HEK293 (cell line): ENCODE results near the gene CPXM2.

Source experiments
- CTCF ChIA-PET: fragments of 350-600 bp; formaldehyde crosslinking; extraction: SDS; loops from one replicate; lab custom pipeline; 2021; ENCODE audit warnings: antibody characterized with exemption; lab: Yijun Ruan, JAX
- POLR2A ChIA-PET: fragments of 300-600 bp; formaldehyde crosslinking; extraction: SDS; loops from one replicate; lab custom pipeline; 2020; ENCODE audit warnings: antibody characterized with exemption, inconsistent platforms; lab: Yijun Ruan, JAX
- H3K27ac ChIP-seq: fragments of 200-500 bp; sonication (Bioruptor generic); 2 replicates; pipeline ENCODE4 v1.5.1; 2014; ENCODE audit warnings: low read depth, low read length, control low read depth, inconsistent platforms; ENCODE audit errors: extremely low read depth
- H3K36me3 ChIP-seq, 2 experiments: fragments of 200-500 bp in 1 of 2; sonication (Bioruptor generic) in 1 of 2; 1 replicate in 1 of 2; 2 replicates in 1 of 2; pipeline ENCODE4 v1.5.1; 2014 to 2017; ENCODE audit warnings: inconsistent platforms in 2 of 2, low read length in 2 of 2; ENCODE audit not compliant: control insufficient read depth in 2 of 2, insufficient read depth in 1 of 2
- H3K4me1 ChIP-seq: fragments of 200-500 bp; sonication (Bioruptor generic); 2 replicates; pipeline ENCODE4 v1.5.1; 2014; ENCODE audit warnings: mild to moderate bottlenecking, low read length, inconsistent platforms; ENCODE audit not compliant: control insufficient read depth, insufficient read depth
- H3K4me3 ChIP-seq: 2 replicates; pipeline ENCODE4 v1.5.1; 2011; ENCODE audit warnings: low read depth, mild to moderate bottlenecking, control low read depth, low read length, moderate library complexity
- H3K9me3 ChIP-seq: fragments of 200-500 bp; sonication (Bioruptor generic); 2 replicates; pipeline ENCODE4 v1.5.1; 2014; ENCODE audit warnings: low read depth, low read length, inconsistent platforms; ENCODE audit not compliant: control insufficient read depth, insufficient read depth
- ELK4 ChIP-seq: IDR thresholded peaks from 2 replicates; pipeline ENCODE4 v1.6.1; 2011; ENCODE audit warnings: mild to moderate bottlenecking, low read depth, low read length, borderline replicate concordance
- PRDM4 ChIP-seq: fragments of 450-650 bp; formaldehyde crosslinking; IDR thresholded peaks from 2 replicates; pipeline ENCODE4 v1.5.1; 2017; ENCODE audit warnings: missing biosample characterization, missing genetic modification characterization
- SCRT1 ChIP-seq: fragments of 450-650 bp; formaldehyde crosslinking; IDR thresholded peaks from 2 replicates; pipeline ENCODE4 v1.5.1; 2016; ENCODE audit warnings: missing biosample characterization, missing genetic modification characterization, borderline replicate concordance
- SETDB1 ChIP-seq: IDR thresholded peaks from one replicate; pipeline ENCODE4 v1.6.1; 2017; ENCODE audit warnings: mild to moderate bottlenecking, low read length, moderate library complexity, mixed read lengths; ENCODE audit not compliant: insufficient read length
- TRIM28 ChIP-seq: IDR thresholded peaks from 2 replicates; pipeline ENCODE4 v1.6.1; 2011; ENCODE audit warnings: low read length, control low read depth, borderline replicate concordance
- ZBTB10 ChIP-seq: fragments of 450-650 bp; formaldehyde crosslinking; IDR thresholded peaks from 2 replicates; pipeline ENCODE4 v1.5.1; 2016; ENCODE audit warnings: missing biosample characterization, missing genetic modification characterization
- ZBTB17 ChIP-seq: fragments of 450-650 bp; formaldehyde crosslinking; IDR thresholded peaks from 2 replicates; pipeline ENCODE4 v1.5.1; 2016; ENCODE audit warnings: missing biosample characterization, missing genetic modification characterization
- ZNF10 ChIP-seq: fragments of 450-650 bp; formaldehyde crosslinking; IDR thresholded peaks from 2 replicates; pipeline ENCODE4 v1.5.1; 2017; ENCODE audit warnings: missing biosample characterization, missing genetic modification characterization
- ZNF155 ChIP-seq: fragments of 450-650 bp; formaldehyde crosslinking; IDR thresholded peaks from 2 replicates; pipeline ENCODE4 v1.5.1; 2016; ENCODE audit warnings: missing biosample characterization, missing genetic modification characterization
- ZNF184 ChIP-seq: fragments of 450-650 bp; IDR thresholded peaks from 2 replicates; pipeline ENCODE4 v1.5.1; 2018; ENCODE audit warnings: missing biosample characterization, mild to moderate bottlenecking, missing genetic modification characterization
- ZNF26 ChIP-seq: fragments of 450-650 bp; formaldehyde crosslinking; IDR thresholded peaks from 2 replicates; pipeline ENCODE4 v1.5.1; 2016; ENCODE audit warnings: missing biosample characterization, missing genetic modification characterization
- ZNF354C ChIP-seq: fragments of 450-650 bp; formaldehyde crosslinking; IDR thresholded peaks from 2 replicates; pipeline ENCODE4 v1.5.1; 2016; ENCODE audit warnings: missing biosample characterization, missing genetic modification characterization, low read depth, borderline replicate concordance
- ZNF48 ChIP-seq: fragments of 450-650 bp; formaldehyde crosslinking; IDR thresholded peaks from 2 replicates; pipeline ENCODE4 v1.5.1; 2016; ENCODE audit warnings: missing biosample characterization, missing genetic modification characterization
- ZNF530 ChIP-seq: fragments of 450-650 bp; formaldehyde crosslinking; IDR thresholded peaks from 2 replicates; pipeline ENCODE4 v1.5.1; 2016; ENCODE audit warnings: low read depth, missing biosample characterization, missing genetic modification characterization
- ZNF558 ChIP-seq: fragments of 450-650 bp; formaldehyde crosslinking; IDR thresholded peaks from 2 replicates; pipeline ENCODE4 v1.5.1; 2016; ENCODE audit warnings: missing biosample characterization, missing genetic modification characterization
- ZNF623 ChIP-seq: fragments of 450-650 bp; formaldehyde crosslinking; IDR thresholded peaks from 2 replicates; pipeline ENCODE4 v1.5.1; 2016; ENCODE audit warnings: missing biosample characterization, missing genetic modification characterization
- ZNF701 ChIP-seq: fragments of 450-650 bp; formaldehyde crosslinking; IDR thresholded peaks from 2 replicates; pipeline ENCODE4 v1.5.1; 2016; ENCODE audit warnings: missing biosample characterization, missing genetic modification characterization
- ZNF707 ChIP-seq: fragments of 450-650 bp; formaldehyde crosslinking; IDR thresholded peaks from 2 replicates; pipeline ENCODE4 v1.5.1; 2016; ENCODE audit warnings: missing biosample characterization, missing genetic modification characterization
- ZSCAN18 ChIP-seq: fragments of 450-650 bp; formaldehyde crosslinking; IDR thresholded peaks from 2 replicates; pipeline ENCODE4 v1.5.1; 2016; ENCODE audit warnings: missing biosample characterization, missing genetic modification characterization
- ZSCAN23 ChIP-seq: fragments of 450-650 bp; formaldehyde crosslinking; IDR thresholded peaks from 2 replicates; pipeline ENCODE4 v1.5.1; 2016; ENCODE audit warnings: missing biosample characterization, missing genetic modification characterization

The CPXM2 gene

GRCh38 chr10:123865880-123866279 is 25.7 kb downstream of the CPXM2 start:
- Histone ChIP-seq H3K4me3 (no peak overlapping the region), H3K36me3 (no peaks in the 10 kb centered on the region), H3K4me1 (no peaks in the 10 kb centered on the region), H3K9me3 (no peaks in the 10 kb centered on the region), H3K27ac (no peak overlapping the region)
- TF ChIP-seq ZNF530, result no peak
- no peak for TF ChIP-seq ZNF155 (tag by site-specific recombination)
- no peak for TF ChIP-seq PRDM4
- TF ChIP-seq ELK4, result no peak
- TF ChIP-seq ZNF707 (tag by site-specific recombination), result no peak
- TF ChIP-seq ZNF26 (tag by site-specific recombination), result no peak
- TF ChIP-seq SCRT1 (tag by site-specific recombination), result no peak
- TF ChIP-seq ZNF623 (tag by site-specific recombination), result no peak
- TF ChIP-seq ZNF354C (tag by site-specific recombination), result no peak
- no peak for TF ChIP-seq TRIM28
- no peak for TF ChIP-seq ZSCAN23
- CTCF ChIA-PET, result interaction anchor here (0.6 kb wide), 1 partner anchor 523 kb away, joined by 3 read pairs; no protein-coding TSS in a partner anchor
- POLR2A ChIA-PET, result no interaction called here

- H3K9me3 ChIP-seq, result no peaks in the 10 kb centered on the region
- H3K27ac ChIP-seq, result no peak overlapping the region
- H3K36me3 ChIP-seq, result no peaks in the 10 kb centered on the region
- POLR2A ChIA-PET, result no interaction called here
- TF ChIP-seq ZNF48 (no peak), ZBTB17 (tag by site-specific recombination) (no peak), SETDB1 (no peak), ZBTB10 (tag by site-specific recombination) (no peak), ZNF558 (tag by site-specific recombination) (no peak), ZNF10 (tag by site-specific recombination) (no peak), ZNF184 (tag by site-specific recombination) (no peak), ZNF701 (tag by site-specific recombination) (no peak), ZSCAN18 (no peak), ZNF155 (tag by site-specific recombination) (no peak)
- CTCF ChIA-PET, result no interaction called here
- no peak overlapping the region for H3K4me3 ChIP-seq
- no peaks in the 10 kb centered on the region for H3K4me1 ChIP-seq
Observed at GRCh38 chr10:123865350-123865749, 26.3 kb downstream of the CPXM2 start.
